Measurements from ENCODE around the gene RNF133. TPM values are rescaled to one million over a fixed set of nuclear protein-coding genes. Genes with fewer than 3 reads are reported as not detected.

RNF133 gene
- total RNA-seq, 1 experiment from 2014 or later = 0.20 TPM

DNA sequence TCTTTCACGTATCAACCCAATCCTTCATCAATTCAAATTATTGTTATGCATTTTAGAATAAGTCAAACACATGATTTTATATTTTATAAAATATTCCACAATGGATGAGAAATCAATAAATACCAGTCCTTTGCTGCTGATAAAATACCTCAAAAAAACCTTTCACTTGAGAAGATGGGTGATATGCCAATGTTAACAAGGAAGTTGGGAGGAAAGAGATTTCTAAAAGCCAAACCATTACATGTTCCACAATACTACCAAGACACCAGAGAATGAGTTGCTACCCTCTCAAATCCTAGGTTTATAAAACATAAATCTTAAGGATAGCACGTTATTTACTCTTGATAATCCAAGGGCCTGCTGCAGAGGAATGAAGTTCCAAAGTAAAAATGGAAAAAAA lies 14.4 kb downstream of the RNF133 start:
- no peak overlapping the region for H3K4me3 ChIP-seq (replicated peaks in 1 of 2; ENCODE audit: low read depth in 1 of 2, low read length in 2 of 2)
- no peaks in the 10 kb centered on the region for H3K36me3 ChIP-seq (ENCODE audit: control insufficient read depth in 1 of 2, insufficient read depth in 2 of 2, low read length in 2 of 2)
- no peak overlapping the region for H3K27ac ChIP-seq (ENCODE audit: low read depth, low read length)
- DNase-seq (ENCODE audit: low read depth, low spot score) (no peak), ATAC-seq (no peak)
- no peaks in the 10 kb centered on the region for H3K9me3 ChIP-seq (ENCODE audit: control insufficient read depth in 1 of 2, insufficient read depth in 1 of 2, low read depth in 1 of 2, low read length in 2 of 2)
- H3K9ac ChIP-seq (ENCODE audit: low read length) = no peak overlapping the region
- no peak overlapping the region for H2AFZ ChIP-seq (ENCODE audit: low read depth, low read length, poor library complexity, severe bottlenecking)
- peaks cover 6 to 7% of the 10 kb centered on the region in 2 experiments; a peak in 3 of 4 replicates for H3K4me1 ChIP-seq (ENCODE audit: control insufficient read depth in 1 of 2, insufficient read depth in 2 of 2, low read length in 2 of 2)
- BruUV-seq (replicated peaks) = no TSS peak
- POLR2A ChIA-PET = no interaction called here
- no peaks in the 10 kb centered on the region for H3K9me2 ChIP-seq (ENCODE audit: insufficient read depth)
- no peaks in the 10 kb centered on the region for H3K79me2 ChIP-seq (ENCODE audit: insufficient read depth, low read length)
- intact Hi-C loops (cut with micrococcal nuclease) = no loop called here
- RAD21 ChIA-PET (ENCODE audit: low non-redundant PET in 1 of 2, low total read pairs in 2 of 2, uncharacterized antibody in 2 of 2, unreplicated experiment in 2 of 2) = no interaction called here
- H3K4me2 ChIP-seq (ENCODE audit: low read length) = no peak overlapping the region
- H3K27me3 ChIP-seq (ENCODE audit: insufficient read depth, low read length) = no peaks in the 10 kb centered on the region
- CTCF ChIA-PET = no interaction called here
- no peaks in the 10 kb centered on the region for H4K20me1 ChIP-seq (ENCODE audit: insufficient read depth)
- TF ChIP-seq EZH2phosphoT487 (IDR thresholded peaks at IDR 0.05; ENCODE audit: borderline replicate concordance) (no peak), POLR2AphosphoS5 (IDR thresholded peaks at IDR 0.05; ENCODE audit: low read depth, low read length) (no peak), EGR1 (IDR thresholded peaks at IDR 0.05; ENCODE audit: low read depth) (no peak), SIN3A (IDR thresholded peaks at IDR 0.05; ENCODE audit: low read depth) (no peak), CBX3 (IDR thresholded peaks at IDR 0.05; ENCODE audit: low read depth) (no peak), MAX (IDR thresholded peaks at IDR 0.05) (no peak), POLR2A (IDR thresholded peaks at IDR 0.05; ENCODE audit: borderline replicate concordance, extremely low read depth, insufficient read depth, insufficient read length) (no peak), CTCF (IDR thresholded peaks at IDR 0.05 in 2 of 3, conservative IDR thresholded peaks at IDR 0.05 in 1 of 3; ENCODE audit: borderline replicate concordance in 1 of 3, insufficient read depth in 1 of 3, low read depth in 2 of 3, low read length in 2 of 3) (no peak), YY1 (IDR thresholded peaks at IDR 0.05; ENCODE audit: extremely low read depth, insufficient replicate concordance, low read depth, low read length) (no peak), SRF (IDR thresholded peaks at IDR 0.05; ENCODE audit: low read depth) (no peak), REST (IDR thresholded peaks at IDR 0.05; ENCODE audit: low read depth) (no peak), SP1 (IDR thresholded peaks at IDR 0.05; ENCODE audit: low read depth) (no peak), ZFX (IDR thresholded peaks at IDR 0.05) (no peak), CEBPB (IDR thresholded peaks at IDR 0.05; ENCODE audit: low read depth) (no peak), JUND (IDR thresholded peaks at IDR 0.05) (no peak), RAD21 (IDR thresholded peaks at IDR 0.05; ENCODE audit: low read depth) (no peak), FOSL1 (IDR thresholded peaks at IDR 0.05; ENCODE audit: low read depth) (no peak), ZNF274 (IDR thresholded peaks at IDR 0.05; ENCODE audit: low read depth, low read length) (no peak), ELF1 (IDR thresholded peaks at IDR 0.05; ENCODE audit: borderline replicate concordance, low read depth) (no peak)

All from HCT116 (cell line).